Hepatocyte (in vitro differentiated cells): Measurements from ENCODE around the gene WIZ. TPM values are rescaled to one million over a fixed set of nuclear protein-coding genes. Genes with fewer than 3 reads are reported as not detected.

ENCODE experiments used
- DNase-seq: peaks from one replicate; pipeline ENCODE4 v3.0.0-alpha.2; 2016; ENCODE audit warnings: low spot score
- H2AFZ ChIP-seq: fragments of 200-600 bp; sonication (generic); 2 replicates; pipeline ENCODE4 v1.6.0; 2016; ENCODE audit warnings: antibody characterized with exemption, mild to moderate bottlenecking
- H3K27ac ChIP-seq: fragments of 200-600 bp; sonication (generic); 2 replicates; pipeline ENCODE4 v1.5.1; 2016; ENCODE audit warnings: mild to moderate bottlenecking
- H3K27me3 ChIP-seq: fragments of 200-600 bp; sonication (generic); 2 replicates; pipeline ENCODE4 v1.6.1; 2016
- H3K36me3 ChIP-seq: fragments of 200-600 bp; sonication (generic); replicated peaks from 2 replicates; pipeline ENCODE4 v1.5.1; 2016; ENCODE audit warnings: low read depth; ENCODE audit not compliant: insufficient read depth
- H3K4me1 ChIP-seq: fragments of 200-600 bp; sonication (generic); 2 replicates; pipeline ENCODE4 v1.5.1; 2016; ENCODE audit warnings: mild to moderate bottlenecking, moderate library complexity; ENCODE audit not compliant: insufficient read depth
- H3K4me2 ChIP-seq: fragments of 200-600 bp; sonication (generic); 2 replicates; pipeline ENCODE4 v1.6.0; 2016
- H3K4me3 ChIP-seq: fragments of 200-600 bp; sonication (generic); 2 replicates; pipeline ENCODE4 v1.5.1; 2016; ENCODE audit warnings: mild to moderate bottlenecking
- H3K79me2 ChIP-seq: fragments of 200-600 bp; sonication (generic); 2 replicates; pipeline ENCODE4 v1.6.0; 2017; ENCODE audit warnings: mild to moderate bottlenecking
- H3K9me2 ChIP-seq: fragments of 200-600 bp; sonication (generic); replicated peaks from 2 replicates; pipeline ENCODE4 v1.6.0; 2017; ENCODE audit warnings: mild to moderate bottlenecking; ENCODE audit not compliant: insufficient read depth
- H3K9me3 ChIP-seq: fragments of 200-600 bp; sonication (generic); 2 replicates; pipeline ENCODE4 v1.5.1; 2016; ENCODE audit warnings: low read depth, mild to moderate bottlenecking
- H4K20me1 ChIP-seq: fragments of 200-600 bp; sonication (generic); 2 replicates; pipeline ENCODE4 v1.6.0; 2016; ENCODE audit warnings: mild to moderate bottlenecking; ENCODE audit not compliant: insufficient read depth, poor library complexity, severe bottlenecking
- CTCF ChIP-seq: fragments of 200-600 bp; sonication (generic); IDR thresholded peaks from 2 replicates; pipeline ENCODE4 v1.5.1; 2016; ENCODE audit warnings: antibody characterized with exemption, mild to moderate bottlenecking; ENCODE audit not compliant: poor library complexity
- EZH2 ChIP-seq: fragments of 200-600 bp; sonication (generic); IDR thresholded peaks from 2 replicates; pipeline ENCODE4 v1.6.1; 2016; ENCODE audit warnings: antibody characterized with exemption, mild to moderate bottlenecking, borderline replicate concordance
- EZH2phosphoT487 ChIP-seq: fragments of 200-600 bp; sonication (generic); IDR thresholded peaks from one replicate; pipeline ENCODE4 v1.6.1; 2018; ENCODE audit warnings: antibody characterized with exemption, mild to moderate bottlenecking, low read depth, moderate library complexity; ENCODE audit not compliant: unreplicated experiment, severe bottlenecking
- WGBS: methylation state at CpG from one replicate; pipeline ENCODE4 v1.1.6; 2016; ENCODE audit warnings: low lambda C conversion rate; ENCODE audit errors: missing lambda C conversion rate; 5-methylcytosine and 5-hydroxymethylcytosine counted together
- polyA plus RNA-seq: library from polyadenylated mRNA; unstranded; fragments of >200 nt; fragmentation: Nextera tagmentation; extraction: Ambion mirVana; gene quantifications from 2 replicates; pipeline ENCODE4 v1.2.1, GENCODE V29; 2016
- total RNA-seq: library from RNA; depleted of rRNA; stranded (reverse); fragments of >200 nt; gene quantifications from 2 replicates; pipeline ENCODE4 v1.2.3, GENCODE V29; 2014

The WIZ gene
- total and polyA plus RNA-seq, 2 experiments from 2014 or later, result 18.6 to 24.5 TPM

- DNase-seq, result no peak
- no peak for TF ChIP-seq CTCF
- no peak for TF ChIP-seq EZH2
- TF ChIP-seq EZH2phosphoT487, result no peak
- Histone ChIP-seq H2AFZ (no peak within 1 kb of the TSS), H3K4me2 (no peak within 1 kb of the TSS), H3K36me3 (no peaks in the 10 kb centered on the region), H3K27ac (no peak within 1 kb of the TSS), H4K20me1 (no peaks in the 10 kb centered on the region), H3K27me3 (peaks cover 48% of the 10 kb centered on the region), H3K4me3 (no peak within 1 kb of the TSS), H3K9me3 (no peaks in the 10 kb centered on the region), H3K9me2 (no peaks in the 10 kb centered on the region), H3K79me2 (no peaks in the 10 kb centered on the region), H3K4me1 (no peaks in the 10 kb centered on the region)
- WGBS, result 59% methylated on average over 16 of the region's 17 CpGs
These were observed 14.9 kb upstream of the WIZ start, which contains the start of gene RASAL3 for GRCh38 chr19:15464394-15465385. TSS of gene RASAL3 (minus strand) at chr19:15464544. CDS start at chr19:15464358, 186 bp downstream.

- no peak overlapping the region for H2AFZ ChIP-seq
- no peak for DNase-seq
- no peak overlapping the region for H3K27ac ChIP-seq
- no peak overlapping the region for H3K4me2 ChIP-seq
- no peaks in the 10 kb centered on the region for H3K9me2 ChIP-seq
- H3K27me3 ChIP-seq, result peaks cover 41% of the 10 kb centered on the region
- H3K9me3 ChIP-seq, result no peaks in the 10 kb centered on the region
- H3K36me3 ChIP-seq, result no peaks in the 10 kb centered on the region
- 66% methylated on average over 23 of the region's 25 CpGs for WGBS
- H3K4me1 ChIP-seq, result no peaks in the 10 kb centered on the region
- H3K4me3 ChIP-seq, result no peak overlapping the region
- H4K20me1 ChIP-seq, result no peaks in the 10 kb centered on the region
- no peak for TF ChIP-seq CTCF
- no peak for TF ChIP-seq EZH2
- no peak for TF ChIP-seq EZH2phosphoT487
- H3K79me2 ChIP-seq, result no peaks in the 10 kb centered on the region
These were observed 14.2 kb upstream of the WIZ start for GRCh38 chr19:15463861-15464371.

GRCh38 chr19:15461694-15462093, 11.9 kb upstream of the WIZ start:
- H3K4me1 ChIP-seq, result no peaks in the 10 kb centered on the region
- H3K9me3 ChIP-seq, result no peaks in the 10 kb centered on the region
- H3K9me2 ChIP-seq, result no peaks in the 10 kb centered on the region
- no peak overlapping the region for H2AFZ ChIP-seq
- H3K36me3 ChIP-seq, result no peaks in the 10 kb centered on the region
- DNase-seq, result no peak
- WGBS, result 46% methylated on average over 2 of the region's 2 CpGs
- H4K20me1 ChIP-seq, result no peaks in the 10 kb centered on the region
- no peak overlapping the region for H3K4me2 ChIP-seq
- no peak for TF ChIP-seq EZH2phosphoT487
- no peak for TF ChIP-seq CTCF
- no peak for TF ChIP-seq EZH2
- no peak overlapping the region for H3K27ac ChIP-seq
- H3K27me3 ChIP-seq, result peaks cover 45% of the 10 kb centered on the region
- no peaks in the 10 kb centered on the region for H3K79me2 ChIP-seq
- no peak overlapping the region for H3K4me3 ChIP-seq
